H1 (cell line): Measurements from ENCODE around the gene GNAT1. TPM values are rescaled to one million over a fixed set of nuclear protein-coding genes. Genes with fewer than 3 reads are reported as not detected.
A peak's percentile ranks its signal among the peaks of the same experiment; 100 is the strongest.

Experiments
- CHD1 ChIP-seq: IDR thresholded peaks from 2 replicates; pipeline ENCODE4 v1.6.1; 2012; ENCODE audit warnings: low read depth, low read length, improper control_type of control experiment
- CREB1 ChIP-seq: IDR thresholded peaks from 2 replicates; pipeline ENCODE4 v1.6.1; 2012; ENCODE audit warnings: inconsistent platforms
- HDAC2 ChIP-seq, 2 experiments: fragments of 300-600 bp in 1 of 2; sonication (generic) in 1 of 2; IDR thresholded peaks; 2 replicates each; pipeline ENCODE4 v1.6.1; 2011 to 2012; ENCODE audit warnings: low read depth in 2 of 2, low read length in 2 of 2, mild to moderate bottlenecking in 2 of 2, moderate library complexity in 2 of 2, borderline replicate concordance in 1 of 2, inconsistent platforms in 1 of 2
- JUND ChIP-seq: IDR thresholded peaks from 2 replicates; pipeline ENCODE4 v1.6.1; 2011; ENCODE audit warnings: mild to moderate bottlenecking, improper control_type of control experiment, low read length
- TAF1 ChIP-seq: IDR thresholded peaks from 2 replicates; pipeline ENCODE4 v1.6.1; 2011; ENCODE audit warnings: mild to moderate bottlenecking, low read depth, low read length
- polyA plus RNA-seq, 7 experiments: library from polyadenylated mRNA; depleted of rRNA in 3 of 7; stranded (reverse) in 5 of 7; unstranded in 2 of 7; fragments of >200 nt in 5 of 7; fragments of 200-250 nt in 2 of 7; gene quantifications; 1 replicate in 5 of 7; 2 replicates in 1 of 7; 4 replicates in 1 of 7; pipeline versions ENCODE4 v1.2.1 to v1.2.3, GENCODE V29; 2011 to 2013; ENCODE audit warnings: missing spikeins in 2 of 7, mixed read lengths in 2 of 7
- total RNA-seq: library from RNA; stranded (reverse); fragmentation: NEBNext Ultra II Directional; extraction: Animal tissue kit (Norgen Biotek cat#: 25700); gene quantifications from 2 replicates; pipeline ENCODE4 v1.2.1, GENCODE V29; 2021

GNAT1 gene
- total and polyA plus RNA-seq, 2 of the 8 experiments (the other 6 are each of a cell fraction or from before 2014, with no cell fraction given): 0.08 TPM; not detected in 1

DNA sequence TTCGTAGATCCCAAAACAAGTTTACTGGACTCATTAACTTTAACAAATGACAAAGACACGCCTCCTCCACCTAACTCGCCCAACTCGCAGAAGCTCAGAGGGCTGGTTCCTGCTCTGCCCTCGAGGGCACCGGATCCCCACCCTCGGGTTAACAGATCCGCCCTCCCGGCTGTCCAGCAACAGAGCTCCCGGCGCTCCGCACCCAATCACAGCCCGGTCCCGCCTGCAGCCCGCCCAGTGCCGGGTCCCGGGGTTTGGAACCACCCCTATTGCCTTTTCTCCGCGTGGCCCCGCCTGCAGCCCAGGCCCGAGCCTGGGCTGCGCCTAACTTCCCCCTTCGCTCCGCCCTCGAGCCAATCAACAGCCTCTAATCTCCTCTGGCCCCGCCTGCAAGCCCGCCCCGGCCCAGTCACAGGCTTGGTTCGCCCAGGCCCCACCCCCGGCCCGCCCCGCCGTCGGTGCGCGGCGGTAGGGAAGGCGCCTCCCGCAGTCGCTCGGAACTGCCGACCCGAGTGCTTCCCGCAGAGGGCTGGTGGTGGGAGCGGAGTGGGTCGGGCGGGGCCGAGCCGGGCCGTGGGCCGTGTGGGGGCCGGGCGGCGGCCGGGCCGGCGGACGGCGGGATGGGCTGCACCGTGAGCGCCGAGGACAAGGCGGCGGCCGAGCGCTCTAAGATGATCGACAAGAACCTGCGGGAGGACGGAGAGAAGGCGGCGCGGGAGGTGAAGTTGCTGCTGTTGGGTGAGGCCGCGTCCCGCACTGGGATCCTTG lies 44.5 kb downstream of the GNAT1 start, which contains the start of gene GNAI2 (continued):
- no peak for TF ChIP-seq HDAC2 (IDR thresholded peaks at IDR 0.05; ENCODE audit: borderline replicate concordance in 1 of 2, low read depth in 2 of 2, low read length in 2 of 2)
- no peak for TF ChIP-seq JUND
- no peak for TF ChIP-seq CHD1
- TF ChIP-seq CREB1: 0 out of 2 replicates have a peak, but pooled peaks have one; percentile 17
- TF ChIP-seq TAF1: peak; percentile 89
- TF ChIP-seq, all 59 proteins: peak for 10
